ENCODE measurements around the gene GALNT13.

GALNT13 gene

GRCh38 chr2:153946036-153946435 is 74.3 kb downstream of the GALNT13 start:
- DNase-seq = no peak

GRCh38 chr2:153953761-153954160 is 82.0 kb downstream of the GALNT13 start:
- no peak for DNase-seq

- no peak for DNase-seq
Observed at GRCh38 chr2:153963256-153963655, 91.5 kb downstream of the GALNT13 start.

GRCh38 chr2:153967248-153967973 is 95.7 kb downstream of the GALNT13 start:
- no peak for DNase-seq

- DNase-seq = no peak
Observed at GRCh38 chr2:153971250-153971649, 99.5 kb downstream of the GALNT13 start.

- DNase-seq = no peak
Observed at GRCh38 chr2:153971855-153972254, 100.1 kb downstream of the GALNT13 start.

GRCh38 chr2:153972412-153972811 is 100.7 kb downstream of the GALNT13 start:
- no peak for DNase-seq

- DNase-seq = no peak
Observed at GRCh38 chr2:153986488-153987229, 114.9 kb downstream of the GALNT13 start.

- no peak for DNase-seq
Observed at GRCh38 chr2:153990771-153991170, 119.0 kb downstream of the GALNT13 start.

- DNase-seq = no peak
Observed at GRCh38 chr2:154013514-154013913, 141.8 kb downstream of the GALNT13 start.

- no peak for DNase-seq
Observed at GRCh38 chr2:154015233-154015632, 143.5 kb downstream of the GALNT13 start.

- no peak for DNase-seq
Observed at GRCh38 chr2:154029504-154029903, 157.8 kb downstream of the GALNT13 start.

- no peak for DNase-seq
Observed at GRCh38 chr2:154032220-154032619, 160.5 kb downstream of the GALNT13 start.

- no peak for DNase-seq
Observed at GRCh38 chr2:154046493-154046892, 174.8 kb downstream of the GALNT13 start.

- DNase-seq = no peak
Observed at GRCh38 chr2:154048905-154049304, 177.2 kb downstream of the GALNT13 start.

GRCh38 chr2:154049561-154049960 is 177.8 kb downstream of the GALNT13 start:
- DNase-seq = no peak

- DNase-seq = no peak
Observed at GRCh38 chr2:154067124-154067523, 195.4 kb downstream of the GALNT13 start.

GRCh38 chr2:154078926-154079325 is 207.2 kb downstream of the GALNT13 start:
- no peak for DNase-seq

GRCh38 chr2:154092571-154092970 is 220.8 kb downstream of the GALNT13 start:
- DNase-seq = no peak

- no peak for DNase-seq
Observed at GRCh38 chr2:154093856-154094255, 222.1 kb downstream of the GALNT13 start.

- DNase-seq = no peak
Observed at GRCh38 chr2:154097833-154098398, 226.2 kb downstream of the GALNT13 start.

- DNase-seq = no peak
Observed at GRCh38 chr2:154120706-154121105, 249.0 kb downstream of the GALNT13 start.

- DNase-seq = no peak
Observed at GRCh38 chr2:154125891-154126290, 254.2 kb downstream of the GALNT13 start.

GRCh38 chr2:154130821-154131220 is 259.1 kb downstream of the GALNT13 start:
- DNase-seq = no peak

Measured in stimulated activated naive CD4-positive, alpha-beta T cell treated with Interleukin-2 at 50 U/mL for 16 hours (primary cell).